ENCODE measurements around the gene NRXN3. TPM values are rescaled to one million over a fixed set of nuclear protein-coding genes. Genes with fewer than 3 reads are reported as not detected.

The NRXN3 gene
- total RNA-seq, 1 experiment from 2014 or later: 1.1 TPM

DNA sequence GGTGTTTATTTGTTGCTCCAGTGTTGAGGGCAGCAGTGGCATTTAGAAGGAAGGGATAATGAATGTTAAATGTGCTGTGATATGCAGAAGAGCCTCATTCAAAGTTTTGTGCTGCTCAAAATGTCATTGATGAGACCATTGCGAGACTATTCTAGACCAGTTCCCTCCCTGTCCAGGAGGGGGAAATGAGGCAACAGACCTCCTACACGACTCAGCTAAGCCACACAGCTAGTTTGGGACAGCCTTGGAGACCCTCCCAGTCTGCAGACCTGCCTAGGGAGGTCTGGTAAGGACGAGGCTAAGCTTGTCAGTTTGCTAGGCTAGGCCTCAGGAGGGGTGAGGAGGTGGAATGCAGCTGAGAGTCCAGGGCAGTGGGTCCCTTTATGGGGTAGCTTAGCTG lies 116.0 kb downstream of the NRXN3 start:
- BruUV-seq (replicated peaks): no TSS peak
- intact Hi-C loops (cut with micrococcal nuclease): no loop called here
- no peaks in the 10 kb centered on the region for H3K79me2 ChIP-seq (ENCODE audit: low read length)
- no peak overlapping the region for H3K4me3 ChIP-seq (ENCODE audit: low read length)
- no peaks in the 10 kb centered on the region for H3K9me3 ChIP-seq (ENCODE audit: low read length)
- DNase-seq: no peak
- H3K27ac ChIP-seq (ENCODE audit: low read length): no peak overlapping the region
- no peaks in the 10 kb centered on the region for H3F3A ChIP-seq (ENCODE audit: low read length, unreplicated experiment)
- ATAC-seq: no peak
- H3K27me3 ChIP-seq (ENCODE audit: low read length): no peaks in the 10 kb centered on the region
- CTCF ChIA-PET: no interaction called here
- no peaks in the 10 kb centered on the region for H3K9me2 ChIP-seq (replicated peaks; ENCODE audit: low read length)
- H3K4me1 ChIP-seq (ENCODE audit: insufficient read depth, low read length): no peaks in the 10 kb centered on the region
- no peak overlapping the region for H2AFZ ChIP-seq (ENCODE audit: low read length)
- H3K36me3 ChIP-seq (ENCODE audit: low read depth, low read length): no peaks in the 10 kb centered on the region
- no peak overlapping the region for H3K4me2 ChIP-seq (ENCODE audit: low read length)
- POLR2A ChIA-PET (ENCODE audit: unreplicated experiment): no interaction called here
- no peak overlapping the region for H3K9ac ChIP-seq (ENCODE audit: low read length)
- TF ChIP-seq, protein P1, sequence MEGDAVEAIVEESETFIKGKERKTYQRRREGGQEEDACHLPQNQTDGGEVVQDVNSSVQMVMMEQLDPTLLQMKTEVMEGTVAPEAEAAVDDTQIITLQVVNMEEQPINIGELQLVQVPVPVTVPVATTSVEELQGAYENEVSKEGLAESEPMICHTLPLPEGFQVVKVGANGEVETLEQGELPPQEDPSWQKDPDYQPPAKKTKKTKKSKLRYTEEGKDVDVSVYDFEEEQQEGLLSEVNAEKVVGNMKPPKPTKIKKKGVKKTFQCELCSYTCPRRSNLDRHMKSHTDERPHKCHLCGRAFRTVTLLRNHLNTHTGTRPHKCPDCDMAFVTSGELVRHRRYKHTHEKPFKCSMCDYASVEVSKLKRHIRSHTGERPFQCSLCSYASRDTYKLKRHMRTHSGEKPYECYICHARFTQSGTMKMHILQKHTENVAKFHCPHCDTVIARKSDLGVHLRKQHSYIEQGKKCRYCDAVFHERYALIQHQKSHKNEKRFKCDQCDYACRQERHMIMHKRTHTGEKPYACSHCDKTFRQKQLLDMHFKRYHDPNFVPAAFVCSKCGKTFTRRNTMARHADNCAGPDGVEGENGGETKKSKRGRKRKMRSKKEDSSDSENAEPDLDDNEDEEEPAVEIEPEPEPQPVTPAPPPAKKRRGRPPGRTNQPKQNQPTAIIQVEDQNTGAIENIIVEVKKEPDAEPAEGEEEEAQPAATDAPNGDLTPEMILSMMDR (conservative IDR thresholded peaks at IDR 0.05; ENCODE audit: low read depth, low read length): no peak
- TF ChIP-seq EZH2 (IDR thresholded peaks at IDR 0.05; ENCODE audit: low read length, unreplicated experiment) (no peak), EZH2phosphoT487 (IDR thresholded peaks at IDR 0.05; ENCODE audit: borderline replicate concordance, low read length) (no peak)
- H4K20me1 ChIP-seq (ENCODE audit: low read length): no peaks in the 10 kb centered on the region

DNA sequence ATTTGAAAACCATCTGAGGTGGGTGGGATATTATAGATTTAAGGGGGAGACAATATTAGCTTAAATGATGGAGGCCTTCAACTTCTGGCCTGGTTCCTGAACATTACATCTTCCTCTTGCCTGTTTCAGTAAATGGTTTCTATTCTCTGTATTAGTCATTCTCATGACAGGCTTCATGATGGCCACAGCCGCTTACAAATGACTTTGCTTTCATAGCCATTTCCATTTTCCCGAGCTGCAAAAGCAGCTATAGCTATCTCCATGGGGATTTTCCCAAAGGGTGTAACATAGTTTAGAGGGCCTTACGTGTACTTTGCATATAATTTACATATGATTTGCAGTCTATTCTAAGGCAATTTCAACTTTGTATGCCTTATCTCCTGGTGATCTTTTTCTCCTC lies 121.8 kb downstream of the NRXN3 start:
- ChIA-PET CTCF (no interaction called here), POLR2A (ENCODE audit: unreplicated experiment) (no interaction called here)
- Histone ChIP-seq H3K4me2 (ENCODE audit: low read length) (no peak overlapping the region), H3K27ac (ENCODE audit: low read length) (no peak overlapping the region), H4K20me1 (ENCODE audit: low read length) (no peaks in the 10 kb centered on the region), H2AFZ (ENCODE audit: low read length) (no peak overlapping the region), H3K4me3 (ENCODE audit: low read length) (no peak overlapping the region), H3K27me3 (ENCODE audit: low read length) (no peaks in the 10 kb centered on the region), H3K9ac (ENCODE audit: low read length) (no peak overlapping the region), H3K9me2 (replicated peaks; ENCODE audit: low read length) (no peaks in the 10 kb centered on the region), H3K4me1 (ENCODE audit: insufficient read depth, low read length) (no peaks in the 10 kb centered on the region), H3K36me3 (ENCODE audit: low read depth, low read length) (no peaks in the 10 kb centered on the region), H3K9me3 (ENCODE audit: low read length) (no peaks in the 10 kb centered on the region), H3F3A (ENCODE audit: low read length, unreplicated experiment) (no peaks in the 10 kb centered on the region), H3K79me2 (ENCODE audit: low read length) (no peaks in the 10 kb centered on the region)
- no peak for DNase-seq
- BruUV-seq (replicated peaks): no TSS peak
- no peak for TF ChIP-seq EZH2 (IDR thresholded peaks at IDR 0.05; ENCODE audit: low read length, unreplicated experiment)
- TF ChIP-seq, protein P1 (conservative IDR thresholded peaks at IDR 0.05; ENCODE audit: low read depth, low read length): no peak
- no peak for TF ChIP-seq EZH2phosphoT487 (IDR thresholded peaks at IDR 0.05; ENCODE audit: borderline replicate concordance, low read length)
- ATAC-seq: no peak
- intact Hi-C loops (cut with micrococcal nuclease): no loop called here

DNA sequence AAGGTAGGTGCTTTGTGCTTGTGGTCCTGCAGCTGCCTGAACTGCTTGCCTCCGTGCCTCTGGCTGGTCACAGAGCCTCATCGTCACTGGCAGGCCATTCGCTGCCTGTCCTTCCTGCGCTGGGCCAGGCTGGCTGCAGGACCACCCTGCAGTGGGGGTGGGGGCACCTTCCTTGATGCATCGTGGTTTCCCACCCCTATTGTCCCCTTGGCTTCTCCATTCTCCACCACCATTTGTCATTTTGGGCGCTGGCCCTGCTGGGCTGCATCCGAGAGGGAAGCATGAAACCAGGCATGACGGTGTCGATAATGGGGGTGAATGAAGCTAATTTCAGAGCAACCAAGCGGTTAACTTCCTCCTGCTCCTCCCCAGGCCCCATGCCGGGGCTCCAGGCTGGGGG lies 127.7 kb downstream of the NRXN3 start:
- CTCF ChIA-PET: no interaction called here

More for the DNA sequence above, 127.7 kb downstream of the NRXN3 start:
- no TSS peak for BruUV-seq (replicated peaks)
- Histone ChIP-seq H3K9me2 (replicated peaks; ENCODE audit: low read length) (no peaks in the 10 kb centered on the region), H3K27me3 (ENCODE audit: low read length) (no peaks in the 10 kb centered on the region), H3K4me1 (ENCODE audit: insufficient read depth, low read length) (no peaks in the 10 kb centered on the region), H3K27ac (ENCODE audit: low read length) (no peak overlapping the region), H3K79me2 (ENCODE audit: low read length) (no peaks in the 10 kb centered on the region), H3K9ac (ENCODE audit: low read length) (no peak overlapping the region), H3K9me3 (ENCODE audit: low read length) (no peaks in the 10 kb centered on the region), H2AFZ (ENCODE audit: low read length) (no peak overlapping the region), H3K4me3 (ENCODE audit: low read length) (no peak overlapping the region), H4K20me1 (ENCODE audit: low read length) (no peaks in the 10 kb centered on the region), H3K4me2 (ENCODE audit: low read length) (no peak overlapping the region), H3F3A (ENCODE audit: low read length, unreplicated experiment) (no peaks in the 10 kb centered on the region), H3K36me3 (ENCODE audit: low read depth, low read length) (no peaks in the 10 kb centered on the region)
- intact Hi-C loops (cut with micrococcal nuclease): no loop called here
- ATAC-seq (no peak), DNase-seq (no peak)
- TF ChIP-seq, protein P1 (conservative IDR thresholded peaks at IDR 0.05; ENCODE audit: low read depth, low read length): no peak
- TF ChIP-seq EZH2 (IDR thresholded peaks at IDR 0.05; ENCODE audit: low read length, unreplicated experiment) (no peak), EZH2phosphoT487 (IDR thresholded peaks at IDR 0.05; ENCODE audit: borderline replicate concordance, low read length) (no peak)
- POLR2A ChIA-PET (ENCODE audit: unreplicated experiment): no interaction called here
